ENCODE measurements around the gene AMFR.
A peak's percentile ranks its signal among the peaks of the same experiment; 100 is the strongest.

AMFR gene

DNA sequence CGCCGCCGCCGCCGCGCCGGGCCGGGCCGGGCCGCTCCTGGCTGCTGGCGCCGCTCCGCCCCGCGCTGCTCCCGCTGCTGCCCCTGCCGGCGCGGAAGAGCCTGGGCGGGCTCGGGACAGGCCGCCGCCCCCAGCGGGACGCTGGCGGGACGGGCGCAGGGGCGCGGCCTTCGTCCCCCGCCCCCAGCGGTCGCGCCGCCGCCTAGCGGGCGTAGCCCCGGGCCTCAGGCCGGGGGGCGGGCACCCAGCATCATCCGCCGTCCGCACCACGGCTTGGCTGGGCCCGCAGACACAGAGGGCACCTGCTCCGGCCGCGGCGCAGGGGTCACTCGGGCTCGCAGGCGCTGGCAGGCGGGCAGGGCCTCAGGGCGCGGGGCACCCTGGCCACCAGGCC, at the start of gene AMFR:
Gene AMFR (minus strand): TSS at position 107 of the 394 bp plus-strand sequence. CDS start 218 bp downstream, outside the sequence.
- peak; percentile 44 for DNase-seq (ENCODE audit: low read depth)

DNA sequence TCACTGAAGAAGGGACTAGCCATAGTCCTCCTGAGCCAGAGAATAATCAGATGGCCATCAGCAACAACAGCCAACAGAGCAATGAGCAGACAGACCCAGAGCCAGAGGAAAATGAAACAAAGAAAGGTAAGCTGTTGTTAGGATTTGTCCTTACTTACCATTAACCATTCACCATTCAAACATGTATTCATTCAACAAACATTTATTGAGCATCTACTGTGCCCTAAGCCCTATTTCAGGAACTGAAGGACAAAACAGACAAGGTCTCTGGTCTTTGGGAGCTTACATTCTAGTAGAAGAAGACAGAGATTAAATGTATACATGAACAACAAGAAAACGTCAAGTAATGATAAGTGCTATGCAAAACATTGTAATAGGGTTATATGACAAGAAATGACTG, 45.3 kb upstream of the AMFR start:
- no peak for DNase-seq (ENCODE audit: low read depth)

DNA sequence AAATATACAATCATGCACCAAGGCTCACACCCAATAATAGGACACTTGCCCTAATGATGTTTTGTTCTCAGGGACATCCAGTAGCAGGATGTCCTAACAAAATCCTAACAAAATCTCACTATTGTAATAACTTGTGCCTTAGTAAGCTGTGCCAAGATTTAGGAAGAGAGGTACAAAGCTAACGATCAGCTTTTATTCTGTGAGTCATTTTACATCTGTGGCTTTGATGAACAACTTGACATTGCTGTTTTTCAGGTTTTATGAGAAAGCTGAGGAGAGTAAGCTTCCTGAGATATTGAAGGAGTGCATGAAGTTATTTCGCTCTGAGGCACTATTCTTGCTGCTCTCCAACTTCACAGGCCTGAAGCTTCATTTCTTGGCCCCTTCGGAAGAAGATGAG, 44.9 kb upstream of the AMFR start:
- no peak for DNase-seq (ENCODE audit: low read depth)

DNA sequence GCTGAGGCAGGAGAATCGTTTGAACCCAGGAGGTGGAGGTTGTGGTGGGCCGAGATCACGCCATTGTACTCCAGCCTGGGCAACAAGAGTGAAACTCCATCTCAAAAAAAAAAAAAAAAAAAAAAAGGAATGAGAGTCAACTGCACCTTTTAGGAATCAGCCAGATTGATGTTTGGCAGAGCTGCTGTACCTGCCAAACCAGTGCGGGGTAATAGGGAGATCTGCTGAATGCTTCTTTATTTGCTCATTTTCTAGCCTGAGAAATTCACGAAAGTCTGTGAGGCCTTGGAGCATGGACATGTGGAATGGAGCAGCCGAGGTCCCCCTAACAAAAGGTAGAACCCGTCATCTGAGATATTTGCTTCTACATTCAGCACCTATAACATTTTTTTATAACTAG, 44.4 kb upstream of the AMFR start:
- no peak for DNase-seq (ENCODE audit: low read depth)

DNA sequence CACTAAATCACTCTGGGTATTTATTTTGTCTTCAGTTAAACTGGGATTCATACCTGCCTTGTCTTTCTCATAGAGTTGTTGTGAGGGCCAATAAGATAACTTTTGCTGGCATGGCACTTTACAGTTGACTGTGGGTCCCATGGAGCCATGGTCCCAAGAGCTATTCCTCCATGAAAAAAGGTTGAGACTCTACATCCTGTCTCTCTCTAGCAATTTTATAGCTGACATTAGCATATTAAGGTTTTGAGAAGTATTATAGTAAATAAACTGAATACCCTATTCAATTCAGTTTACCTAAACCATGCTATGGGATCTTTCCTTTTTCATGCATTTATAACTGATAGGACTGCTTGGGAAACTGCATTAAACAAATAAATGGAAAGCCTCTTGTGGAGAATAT, 43.5 kb upstream of the AMFR start:
- DNase-seq (ENCODE audit: low read depth) = no peak

DNA sequence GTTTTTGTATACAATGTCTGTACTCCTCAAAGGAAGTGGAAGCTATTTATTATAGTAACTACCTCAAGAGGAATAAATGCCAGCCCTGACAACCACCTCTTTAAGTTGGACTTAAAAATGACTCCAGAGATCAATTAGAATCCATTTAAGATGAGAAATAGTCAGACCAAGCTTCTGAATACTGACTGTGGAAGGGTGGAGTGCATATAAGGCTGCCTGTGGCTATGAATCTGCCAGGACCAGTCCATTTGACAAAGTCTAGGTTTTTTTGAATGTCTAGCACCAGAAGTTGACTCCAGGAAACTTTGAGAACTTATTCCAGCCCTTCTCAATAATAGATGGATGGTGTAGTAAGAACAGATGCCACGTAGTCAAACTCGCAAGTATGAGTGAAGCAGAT, 41.0 kb upstream of the AMFR start:
- no peak for DNase-seq (ENCODE audit: low read depth)

DNA sequence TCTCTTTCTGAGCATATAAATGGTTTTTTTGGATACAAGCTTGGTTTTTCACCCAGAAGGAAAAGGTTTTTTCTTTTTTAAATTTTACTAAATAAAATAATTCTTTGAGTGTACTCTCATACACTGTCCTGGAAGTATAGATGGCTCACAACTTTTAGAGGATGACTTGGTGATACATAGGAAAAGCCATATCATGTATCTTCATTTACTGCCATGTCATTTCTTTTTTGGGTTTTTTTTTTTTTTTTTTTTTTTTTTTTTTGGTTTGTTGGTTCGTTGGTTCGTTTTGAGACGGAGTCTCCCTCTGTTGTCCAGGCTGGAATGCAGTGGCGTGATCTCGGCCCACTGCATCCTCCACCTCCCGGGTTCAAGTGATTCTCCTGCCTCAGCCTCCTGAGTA, 37.8 kb upstream of the AMFR start:
- no peak for DNase-seq (ENCODE audit: low read depth)

DNA sequence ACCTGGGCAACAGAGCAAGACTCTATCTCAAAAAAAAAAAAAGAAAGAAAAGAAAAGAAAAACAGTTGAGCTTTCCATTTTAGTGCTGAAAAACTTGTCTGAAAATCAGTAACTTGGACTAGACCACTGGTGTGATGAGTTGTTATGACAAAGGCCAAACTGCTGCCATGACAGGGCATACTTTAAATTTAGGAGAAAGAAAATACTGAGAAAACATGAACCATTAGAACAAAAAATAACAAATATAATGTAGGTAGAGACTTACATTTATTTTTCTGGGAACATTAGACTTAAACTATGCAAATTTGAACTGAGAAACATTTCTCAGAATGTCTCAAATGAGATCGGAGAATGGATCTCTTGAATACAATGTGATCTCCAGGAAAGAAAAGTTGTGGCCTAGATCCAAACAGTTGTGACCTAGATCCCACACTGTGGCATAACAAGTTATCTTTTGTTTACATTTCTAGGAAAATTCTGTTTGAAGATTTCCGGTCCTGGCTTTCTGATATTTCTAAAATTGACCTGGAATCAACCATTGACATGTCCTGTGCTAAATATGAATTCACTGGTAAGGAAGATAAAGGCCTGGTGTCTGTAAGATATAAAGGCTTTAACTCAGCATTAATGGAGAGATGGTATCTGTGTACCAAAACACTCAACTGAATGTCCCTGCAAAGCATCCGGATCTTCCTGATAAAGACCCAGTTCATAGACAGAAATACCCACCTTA, 36.9 kb upstream of the AMFR start:
- DNase-seq (ENCODE audit: low read depth) = no peak

DNA sequence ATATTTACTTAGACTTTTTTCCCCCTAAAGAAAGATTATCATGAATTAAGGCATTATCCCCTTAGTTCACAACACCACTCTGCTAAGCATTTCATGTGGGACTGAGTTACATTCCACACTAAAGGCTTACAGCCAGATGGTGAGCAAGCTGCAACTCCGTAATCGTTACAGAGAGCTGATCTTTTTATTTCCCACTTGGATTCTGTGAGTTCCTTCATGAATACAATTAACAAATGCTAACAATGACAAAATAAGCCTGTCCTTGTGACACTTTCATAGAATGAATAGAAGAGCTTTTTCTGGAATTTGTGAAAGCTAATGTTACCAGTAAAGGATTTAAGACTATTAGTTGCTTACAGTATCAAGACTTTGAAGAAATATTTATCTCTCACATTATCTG, 34.8 kb upstream of the AMFR start:
- no peak for DNase-seq (ENCODE audit: low read depth)

DNA sequence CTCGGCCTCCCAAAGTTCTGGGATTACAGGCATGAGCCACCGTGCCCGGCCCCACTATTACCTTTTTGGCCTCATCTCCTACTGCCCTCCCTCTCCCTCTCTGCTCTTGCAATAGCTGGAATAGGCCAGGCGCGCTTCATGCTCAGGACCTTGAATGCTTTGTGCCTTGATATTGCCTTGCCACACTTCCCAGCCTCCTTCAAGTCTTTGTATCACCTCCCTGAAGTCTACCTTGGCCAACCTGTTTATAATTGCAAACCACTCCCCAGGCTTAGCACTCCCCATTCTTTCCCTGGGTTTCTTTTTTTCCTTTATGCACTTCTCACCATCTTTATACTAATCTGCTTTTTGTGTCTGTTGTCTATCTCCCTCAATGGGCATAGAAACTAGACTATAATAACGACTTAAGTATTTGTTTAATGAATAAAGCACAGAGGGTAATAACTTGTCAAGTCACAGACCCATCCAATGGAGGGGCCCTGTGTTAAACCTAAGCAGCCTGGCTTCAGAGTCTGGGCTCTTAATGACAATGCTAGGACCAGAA, 32.7 kb upstream of the AMFR start:
- DNase-seq (ENCODE audit: low read depth) = no peak

DNA sequence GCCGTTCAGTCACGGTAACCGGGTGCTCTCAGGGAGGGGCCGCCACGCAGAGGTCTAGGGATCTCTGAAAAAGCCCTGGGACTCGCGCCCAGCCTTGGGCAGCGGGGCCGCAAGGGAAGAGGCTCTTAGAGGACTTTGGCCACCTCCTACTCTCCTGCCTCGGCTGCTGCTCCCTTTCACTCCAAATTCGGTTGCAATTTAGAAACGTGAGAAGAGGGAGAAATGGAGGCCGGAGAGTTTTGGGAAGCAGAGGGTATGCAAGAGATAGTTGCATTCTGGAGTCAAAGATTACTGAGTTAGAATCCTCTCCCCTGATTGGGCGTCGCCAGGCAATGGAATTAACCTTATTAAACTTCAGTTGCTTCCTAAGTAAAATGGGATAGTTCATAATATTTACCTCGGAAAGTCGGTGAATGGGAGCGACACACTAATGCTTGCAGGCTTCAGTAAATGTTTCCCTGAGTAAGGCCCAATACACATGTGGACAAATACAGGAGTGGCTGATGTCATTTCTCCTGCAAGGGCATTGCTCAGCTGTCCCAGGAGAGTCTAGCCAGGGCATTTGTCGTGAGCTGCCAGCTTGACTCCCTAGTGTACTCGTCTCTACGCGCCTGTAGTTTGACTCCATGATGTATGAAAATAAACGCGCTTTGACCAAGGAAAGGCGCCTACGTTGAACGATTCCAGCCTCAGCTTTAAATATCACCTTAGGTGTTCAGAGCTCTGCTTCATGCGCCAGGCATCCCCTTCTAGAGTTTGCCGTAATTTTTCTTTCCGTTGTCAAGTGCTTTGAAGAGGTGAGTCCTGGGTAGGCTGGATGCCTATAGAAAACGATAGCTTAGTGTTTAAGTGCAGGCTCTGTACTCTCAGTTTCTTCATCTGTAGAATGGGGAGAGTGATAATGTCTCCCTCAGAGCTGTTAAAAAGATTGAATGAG, 26.7 kb upstream of the AMFR start:
- DNase-seq (ENCODE audit: low read depth) = peak; percentile 20

DNA sequence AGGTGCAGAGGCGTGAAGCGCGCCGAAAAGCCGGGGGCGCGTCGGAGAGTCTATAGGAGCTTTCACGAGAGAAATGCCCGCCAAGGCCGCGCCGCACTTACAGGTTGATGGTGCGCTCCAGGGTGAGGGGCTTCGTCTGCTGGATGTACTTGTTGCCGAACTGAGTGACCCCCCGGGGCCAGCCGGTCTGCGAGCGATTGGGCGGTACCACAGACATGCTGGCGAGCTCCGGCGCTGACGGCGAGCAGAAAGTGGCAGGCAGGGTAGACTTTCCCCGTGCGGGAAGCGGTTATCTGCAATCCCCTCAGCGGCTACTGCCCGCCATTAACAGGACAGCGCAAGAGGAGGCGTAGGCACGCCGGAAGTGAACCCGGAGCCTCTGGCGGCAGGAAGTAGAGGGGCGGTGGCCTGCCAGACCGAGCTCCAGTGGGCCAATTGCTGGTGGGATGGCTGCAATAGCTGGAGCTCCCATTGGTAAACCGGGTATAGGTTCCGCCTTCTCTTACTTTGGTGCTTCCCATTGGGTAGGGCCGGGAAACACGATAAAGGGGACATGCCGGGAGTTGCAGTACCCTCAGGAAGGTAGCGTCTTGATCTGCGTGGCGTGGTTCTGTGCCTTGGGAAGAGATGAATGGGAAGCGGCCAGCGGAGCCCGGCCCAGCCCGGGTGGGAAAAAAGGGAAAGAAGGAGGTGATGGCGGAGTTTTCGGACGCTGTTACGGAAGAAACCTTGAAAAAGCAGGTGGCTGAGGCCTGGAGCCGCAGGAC, 25.8 kb upstream of the AMFR start, which contains the start of the genes NUDT21 and OGFOD1:
Gene NUDT21 (minus strand): TSS at position 347 of the 767 bp plus-strand sequence. CDS start 130 bp downstream, at position 217.
Gene OGFOD1 (plus strand): TSS at position 569 of the 767 bp plus-strand sequence. CDS start 59 bp downstream, at position 628.
- peak; percentile 81 for DNase-seq (ENCODE audit: low read depth)

DNA sequence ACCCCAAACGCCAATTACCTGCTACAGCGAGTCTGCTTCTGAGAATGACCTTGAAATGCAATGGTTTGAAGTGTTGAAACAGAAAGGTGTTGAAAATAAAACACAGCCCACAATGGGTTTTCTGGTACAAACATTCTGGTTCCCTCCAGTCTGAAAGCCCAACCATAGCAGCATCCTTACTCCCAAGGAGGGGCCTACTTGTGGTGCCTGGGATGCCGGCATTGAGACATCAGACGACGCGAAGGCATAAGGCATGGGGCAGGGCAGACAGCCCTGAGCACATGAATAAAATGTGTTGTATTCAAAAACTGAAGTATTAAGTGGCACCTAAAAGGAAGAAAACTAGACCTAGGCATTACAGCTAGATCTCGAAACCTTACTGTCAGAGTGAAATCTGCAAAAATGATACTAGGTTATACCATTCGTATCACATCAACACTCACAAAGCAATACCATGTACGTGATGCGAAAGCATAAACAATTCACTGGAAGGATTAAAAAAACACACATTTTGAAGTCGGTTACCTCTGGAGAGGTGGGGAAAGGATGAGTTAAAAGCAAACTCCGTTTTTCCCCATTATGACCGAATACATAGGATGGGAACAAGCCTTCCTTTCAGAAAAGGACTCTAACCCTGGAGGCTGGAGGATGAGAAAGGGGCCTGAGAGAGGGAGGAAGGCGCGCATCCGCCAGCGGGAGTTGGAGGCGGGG, 25.1 kb upstream of the AMFR start:
- DNase-seq (ENCODE audit: low read depth) = no peak

DNA sequence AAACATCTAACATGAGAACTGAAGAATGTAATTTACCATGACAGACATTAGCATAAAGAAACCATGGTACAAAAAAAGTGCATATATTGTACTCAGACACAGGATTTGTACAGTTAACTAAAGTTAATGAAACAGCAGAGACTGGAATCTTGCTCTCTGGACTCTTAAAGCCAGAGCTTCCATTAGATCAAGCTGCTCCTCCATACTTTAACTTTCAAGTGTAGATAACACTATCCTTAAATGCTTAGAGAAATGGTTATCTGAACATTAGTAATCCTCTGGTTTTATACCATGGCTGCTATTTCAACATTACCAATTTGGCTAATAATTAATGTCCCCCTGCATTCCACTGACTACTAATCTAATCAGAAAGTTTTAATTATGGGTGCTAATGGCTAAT, 22.7 kb upstream of the AMFR start:
- DNase-seq (ENCODE audit: low read depth) = no peak

DNA sequence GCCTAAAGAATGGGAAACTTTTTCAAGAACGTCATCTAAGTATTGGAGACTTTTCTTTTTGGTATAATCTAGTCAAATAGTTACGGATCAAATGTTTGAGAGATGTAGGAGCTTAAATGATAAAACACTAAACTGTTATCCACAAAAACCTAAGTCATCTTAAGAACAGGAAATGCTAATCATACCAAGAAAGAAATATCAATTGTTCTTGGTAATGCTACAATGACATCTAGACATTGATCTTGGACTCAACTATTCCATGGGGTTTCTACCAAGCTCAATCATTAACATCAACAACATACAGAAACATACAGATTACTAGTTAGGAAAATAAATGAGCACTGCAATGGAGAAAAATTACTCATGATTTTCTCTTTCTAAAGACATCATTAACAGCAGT, 21.9 kb upstream of the AMFR start:
- DNase-seq (ENCODE audit: low read depth) = no peak

DNA sequence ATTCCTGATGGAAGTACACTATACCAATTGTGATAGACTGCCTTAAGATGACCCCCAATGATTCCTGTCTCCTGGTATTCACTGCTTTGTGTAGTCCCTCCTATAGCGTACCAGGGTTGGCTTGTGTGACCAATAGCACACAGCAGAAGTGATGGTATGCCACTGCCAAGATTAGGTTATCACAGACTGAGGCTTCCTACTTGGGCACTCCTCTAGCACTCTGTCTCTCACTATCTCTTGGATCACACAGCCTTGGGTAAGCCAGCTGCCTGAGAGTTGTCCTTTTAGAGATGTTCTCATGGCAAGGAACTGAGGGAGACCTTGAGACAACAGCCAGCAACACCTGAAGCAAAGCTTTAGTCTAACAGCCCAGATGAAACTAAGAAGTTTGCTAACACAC, 12.7 kb upstream of the AMFR start:
- no peak for DNase-seq (ENCODE audit: low read depth)

DNA sequence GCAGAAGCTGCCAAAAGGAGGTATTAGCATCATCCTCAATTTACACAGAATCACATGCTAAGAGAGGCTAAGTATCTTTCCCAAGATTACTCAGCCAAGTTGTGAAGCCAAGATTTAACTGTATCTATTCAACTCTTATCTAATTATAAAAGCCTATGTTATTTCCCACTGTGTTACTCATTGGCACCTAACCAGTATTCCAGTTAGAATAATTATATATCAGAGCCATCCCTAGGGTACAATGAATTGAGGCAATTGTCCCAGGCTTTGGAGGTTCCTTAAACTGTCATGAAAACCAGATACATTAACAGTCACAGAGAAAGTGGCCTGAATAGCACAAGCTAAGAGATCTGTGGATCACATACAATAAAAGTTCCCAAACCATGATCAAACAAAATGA, 10.9 kb upstream of the AMFR start:
- no peak for DNase-seq (ENCODE audit: low read depth)

DNA sequence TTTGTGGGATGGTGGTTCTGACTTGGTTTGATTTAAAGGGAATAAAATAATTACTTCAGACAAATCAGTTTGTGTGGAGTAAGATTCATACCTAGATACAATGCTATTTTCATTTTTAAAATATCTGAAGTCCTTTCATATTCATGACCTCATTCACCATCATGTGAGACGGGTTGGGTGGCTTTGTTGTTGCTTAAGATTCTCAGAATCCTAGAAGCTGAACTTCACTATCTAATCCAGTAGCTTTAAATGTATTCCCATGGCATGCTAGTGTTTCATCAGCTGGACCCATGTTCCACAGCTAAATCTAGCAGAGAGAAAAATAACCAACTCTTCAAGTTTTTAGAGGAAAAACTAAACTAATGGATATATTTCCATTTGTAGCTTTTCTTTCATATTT, 2.7 kb upstream of the AMFR start:
- no peak for DNase-seq (ENCODE audit: low read depth)

DNA sequence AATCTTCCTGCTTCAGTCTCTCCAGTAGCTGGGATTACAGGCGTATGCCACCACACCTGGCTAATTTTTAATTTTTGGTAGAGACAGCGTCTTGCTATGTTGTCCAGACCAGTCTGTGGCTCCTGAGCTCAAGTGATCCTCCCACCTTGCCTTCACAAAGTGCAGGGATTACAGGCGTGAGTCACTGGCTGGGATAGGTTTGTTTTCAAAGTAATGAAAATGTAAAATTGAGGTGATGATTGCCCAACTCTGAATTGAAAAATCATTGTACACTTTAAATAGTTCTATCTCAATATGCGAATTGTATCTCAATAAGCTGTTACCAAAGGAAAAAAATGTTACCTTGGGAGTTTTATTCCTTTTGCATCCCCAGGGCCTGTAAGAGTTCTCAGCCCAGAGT, 1.2 kb upstream of the AMFR start:
- DNase-seq (ENCODE audit: low read depth) = no peak

DNA sequence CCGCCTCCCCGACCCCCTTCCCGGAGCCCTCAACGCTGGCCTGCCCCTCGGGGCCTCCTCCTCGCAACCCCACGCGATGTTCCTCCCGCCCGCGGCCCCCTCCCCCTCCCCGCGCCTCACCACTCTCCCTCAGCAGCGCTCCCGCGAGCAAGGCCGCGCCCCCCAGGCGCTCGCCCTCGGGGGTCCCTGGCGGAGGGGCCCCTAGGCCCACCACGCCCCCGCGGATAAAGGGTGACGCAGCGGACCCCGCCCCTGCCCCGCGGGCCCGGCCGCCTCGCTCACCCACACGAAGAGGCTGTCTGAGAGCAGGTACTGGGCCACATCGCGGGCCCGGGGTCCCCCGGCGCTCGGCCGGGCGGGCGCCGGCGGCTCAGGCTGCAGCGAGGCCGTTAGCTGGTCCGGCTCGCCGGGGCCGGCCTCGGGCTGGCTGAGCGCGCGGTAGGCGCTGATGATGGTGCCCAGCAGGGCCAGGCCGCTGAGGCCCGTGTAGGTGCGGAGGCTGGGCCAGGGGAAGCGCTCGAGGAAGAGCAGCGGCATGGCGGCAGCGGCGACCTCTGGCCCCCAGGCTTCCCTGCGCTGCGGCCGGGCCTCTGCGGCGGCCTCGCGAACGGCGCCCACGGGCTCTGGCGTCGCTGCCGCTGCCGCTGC, 430 bp downstream of the AMFR start:
- peak; percentile 27 for DNase-seq (ENCODE audit: low read depth)

DNA sequence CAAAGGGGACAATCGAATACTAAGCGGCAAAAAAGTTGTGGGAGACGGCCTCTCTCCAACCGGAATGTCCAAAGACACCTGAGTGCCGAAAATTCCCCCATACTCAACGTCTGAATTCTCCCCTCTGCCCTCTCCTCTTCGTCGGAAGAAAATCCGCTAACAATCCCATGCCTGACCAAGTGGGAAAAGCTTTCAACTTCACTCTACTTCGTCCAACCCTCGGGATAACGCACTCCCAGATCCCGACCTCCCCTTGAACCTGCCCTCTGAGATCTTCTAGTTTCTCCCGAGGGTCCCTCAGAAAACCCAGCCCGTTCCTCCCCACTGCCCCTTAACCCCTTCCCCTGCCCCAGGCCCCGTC, 961 bp downstream of the AMFR start:
- no peak for DNase-seq (ENCODE audit: low read depth)

Data from stimulated activated CD8-positive, alpha-beta memory T cell treated with anti-CD3 and anti-CD28 coated beads, Interleukin-4, amount 100 ng/mL, for 24 hours (primary cell).